OCI-LY7 (cell line): Measurements from ENCODE around the gene KIF1A. TPM values are rescaled to one million over a fixed set of nuclear protein-coding genes. Genes with fewer than 3 reads are reported as not detected.
"Not testable (repeated sequence)": the region's sequence is repeated elsewhere in the genome, so short reads cannot be mapped to it uniquely, and the experiment has no call there.

Source experiments
- BruUV-seq: library from RNA; stranded (reverse); fragments of 400-500 nt; replicated peaks from 2 replicates; lab custom pipeline; 2021; lab: Mats Ljungman, UMichigan
- CTCF ChIA-PET: fragments of 300-600 bp; sonication (Branson Sonifier 250); formaldehyde crosslinking; loops from one replicate; lab custom pipeline; 2022; ENCODE audit warnings: antibody characterized with exemption; ENCODE audit not compliant: unreplicated experiment; lab: Charles Lee
- POLR2A ChIA-PET: fragments of 300-600 bp; sonication (Branson Sonifier 250); formaldehyde crosslinking; loops from one replicate; lab custom pipeline; 2022; ENCODE audit warnings: antibody characterized with exemption; lab: Charles Lee
- DNase-seq: peaks from one replicate; pipeline ENCODE4 v3.0.0-alpha.2; 2015; ENCODE audit warnings: low spot score
- H2AFZ ChIP-seq: fragments of 200-600 bp; sonication (generic), shearing (Covaris generic); 2 replicates; pipeline ENCODE4 v1.6.1; 2014; ENCODE audit warnings: mild to moderate bottlenecking, antibody characterized with exemption, low read length, moderate library complexity
- H3K27ac ChIP-seq: fragments of 200-600 bp; sonication (generic); 2 replicates; pipeline ENCODE4 v1.5.1; 2014; ENCODE audit warnings: mixed run types, low read depth, mild to moderate bottlenecking, moderate library complexity, low read length, inconsistent platforms; ENCODE audit not compliant: poor library complexity, severe bottlenecking
- H3K36me3 ChIP-seq: fragments of 200-600 bp; sonication (generic); 2 replicates; pipeline ENCODE4 v1.6.1; 2014; ENCODE audit warnings: mild to moderate bottlenecking, antibody characterized with exemption, low read length, moderate library complexity, mixed read lengths; ENCODE audit not compliant: insufficient read depth
- H3K4me1 ChIP-seq: fragments of 200-600 bp; sonication (generic); 2 replicates; pipeline ENCODE4 v1.5.1; 2014; ENCODE audit warnings: mild to moderate bottlenecking, low read length; ENCODE audit not compliant: insufficient read depth, poor library complexity, severe bottlenecking
- H3K4me2 ChIP-seq: fragments of 200-600 bp; sonication (generic); 2 replicates; pipeline ENCODE4 v1.6.1; 2014; ENCODE audit warnings: mild to moderate bottlenecking, low read length
- H3K4me3 ChIP-seq: fragments of 200-600 bp; sonication (generic); 2 replicates; pipeline ENCODE4 v1.5.1; 2014; ENCODE audit warnings: mild to moderate bottlenecking, low read depth, low read length; ENCODE audit not compliant: poor library complexity, severe bottlenecking
- H3K79me2 ChIP-seq: fragments of 200-600 bp; sonication (generic); 2 replicates; pipeline ENCODE4 v1.6.1; 2016; ENCODE audit warnings: low read depth, mild to moderate bottlenecking, low read length, moderate library complexity, mixed read lengths; ENCODE audit not compliant: insufficient read depth
- H3K9me2 ChIP-seq: fragments of 200-600 bp; sonication (generic); 2 replicates; pipeline ENCODE4 v1.6.1; 2016; ENCODE audit warnings: mild to moderate bottlenecking, low read length, mixed read lengths; ENCODE audit not compliant: insufficient read depth
- H3K9me3 ChIP-seq: fragments of 200-600 bp; sonication (generic); 2 replicates; pipeline ENCODE4 v1.6.1; 2014; ENCODE audit warnings: mild to moderate bottlenecking, mixed run types, low read length, mixed read lengths
- H4K20me1 ChIP-seq: fragments of 200-600 bp; sonication (generic); 2 replicates; pipeline ENCODE4 v1.6.1; 2014; ENCODE audit warnings: mild to moderate bottlenecking, antibody characterized with exemption, low read length, moderate library complexity, mixed read lengths; ENCODE audit not compliant: insufficient read depth
- intact Hi-C: fragments of 100-400 bp; cut with micrococcal nuclease; formaldehyde crosslinking; loops from one replicate; pipeline ENCODE4 v1.10.0; 2022; ENCODE audit not compliant: unreplicated experiment
- total RNA-seq, 2 experiments: library from RNA; depleted of rRNA in 1 of 2; stranded (reverse); fragments of >200 nt in 1 of 2; shearing (Covaris generic) in 1 of 2; gene quantifications; 2 replicates each; pipeline ENCODE4 v1.2.3, GENCODE V29; 2014 to 2022

The KIF1A gene
- total RNA-seq, 2 experiments from 2014 or later: not detected

DNA sequence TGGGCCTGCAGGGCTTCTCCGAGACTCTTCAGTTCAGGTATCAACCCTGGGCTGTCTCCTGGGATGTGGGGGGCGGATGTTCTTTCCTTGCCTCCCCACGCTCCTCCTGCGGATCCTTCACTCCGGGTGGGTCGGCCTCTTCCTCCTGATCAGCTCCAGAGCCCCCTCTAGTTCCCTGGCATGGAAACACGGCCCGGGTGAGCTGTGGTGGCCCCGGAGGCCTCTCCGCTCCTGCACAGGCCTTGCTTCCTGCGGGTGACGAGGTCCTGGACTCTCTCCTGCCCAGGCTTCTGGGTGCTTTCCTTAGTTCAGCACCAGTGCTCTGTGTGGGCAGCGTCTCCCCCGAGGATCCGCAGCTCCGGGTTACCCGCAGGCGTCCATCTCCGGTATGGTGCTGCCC lies 124.4 kb downstream of the KIF1A start:
- CTCF ChIA-PET, H2AFZ ChIP-seq, H4K20me1 ChIP-seq, H3K4me2 ChIP-seq, H3K79me2 ChIP-seq, POLR2A ChIA-PET, BruUV-seq, H3K27ac ChIP-seq, H3K36me3 ChIP-seq, H3K4me3 ChIP-seq, H3K9me2 ChIP-seq, DNase-seq, intact Hi-C loops, H3K9me3 ChIP-seq, H3K4me1 ChIP-seq: not testable (repeated sequence)

DNA sequence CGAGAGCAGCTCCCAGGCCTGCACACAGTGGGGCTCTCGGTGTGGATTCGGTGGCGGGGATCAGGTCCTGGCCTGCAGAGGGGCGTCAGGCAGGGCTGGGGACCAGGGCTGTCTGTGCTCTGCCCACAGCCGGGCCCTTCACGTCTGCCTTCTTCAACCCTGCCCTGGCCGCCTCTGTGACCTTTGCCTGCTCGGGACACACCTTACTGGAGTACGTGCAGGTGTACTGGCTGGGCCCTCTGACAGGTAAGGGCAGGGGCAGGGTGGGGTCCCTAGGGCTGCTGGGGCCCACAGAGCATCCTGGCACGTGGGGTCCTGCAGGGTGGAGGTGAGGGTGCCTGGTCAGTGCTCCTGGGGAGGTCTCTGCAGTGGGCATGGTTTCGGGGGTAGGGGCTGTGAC lies 125.7 kb downstream of the KIF1A start:
- intact Hi-C loops, H3K27ac ChIP-seq, H3K4me3 ChIP-seq, H3K79me2 ChIP-seq, POLR2A ChIA-PET, H3K4me1 ChIP-seq, CTCF ChIA-PET, H3K9me3 ChIP-seq, H3K4me2 ChIP-seq, BruUV-seq, H2AFZ ChIP-seq, H3K9me2 ChIP-seq, DNase-seq, H3K36me3 ChIP-seq, H4K20me1 ChIP-seq: not testable (repeated sequence)

DNA sequence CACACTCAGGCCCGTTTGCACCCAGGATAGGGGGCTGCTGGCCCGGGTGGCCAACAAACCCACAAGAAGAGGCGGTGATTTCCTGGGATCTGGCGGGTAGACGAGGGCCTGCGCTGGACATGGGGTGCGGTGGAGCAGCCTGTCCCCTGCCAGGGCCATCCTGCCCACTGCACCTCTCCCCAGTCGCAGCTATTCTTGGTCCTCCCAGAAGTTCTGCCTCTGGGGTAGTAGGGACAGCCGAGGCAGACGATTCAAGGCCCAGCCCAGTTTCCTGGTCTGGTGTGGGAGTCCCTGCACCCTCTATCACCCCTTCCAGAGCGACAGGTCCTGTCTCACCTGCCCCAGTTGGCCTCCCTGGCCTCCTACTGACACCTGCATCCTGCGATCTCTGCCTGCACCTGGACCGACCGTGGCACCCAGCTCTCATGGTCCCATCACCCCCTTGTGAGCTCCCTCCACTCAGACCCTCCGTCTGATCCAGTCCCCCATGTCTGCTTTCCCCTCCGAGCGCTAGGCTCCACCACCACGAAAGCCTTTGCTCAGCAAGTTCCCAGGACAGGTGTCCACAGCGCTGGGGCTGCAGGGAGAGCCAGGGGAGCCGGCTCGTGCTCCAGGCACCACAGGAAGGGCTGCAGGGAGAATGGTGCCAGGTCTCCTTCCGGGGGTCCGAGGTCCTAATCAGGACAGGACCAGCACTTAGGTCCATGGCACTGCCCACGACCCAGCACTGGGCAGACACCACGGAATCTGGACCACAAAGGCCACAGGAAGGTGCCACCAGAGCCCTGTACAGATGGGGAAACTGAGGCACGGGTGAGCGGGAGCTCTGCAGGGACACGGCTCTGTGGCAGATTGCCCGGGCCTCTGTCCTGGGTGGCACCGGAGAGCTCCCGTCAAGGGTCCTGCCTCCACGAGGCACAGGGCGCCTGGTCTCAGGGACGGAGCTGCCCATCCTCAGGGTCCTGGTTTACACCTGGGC lies 127.1 kb downstream of the KIF1A start:
- H3K27ac ChIP-seq, H3K9me2 ChIP-seq, H3K4me2 ChIP-seq, H3K4me3 ChIP-seq, H3K36me3 ChIP-seq, POLR2A ChIA-PET, H3K9me3 ChIP-seq, H3K79me2 ChIP-seq, H3K4me1 ChIP-seq, H4K20me1 ChIP-seq, H2AFZ ChIP-seq, intact Hi-C loops, DNase-seq, CTCF ChIA-PET, BruUV-seq: not testable (repeated sequence)

DNA sequence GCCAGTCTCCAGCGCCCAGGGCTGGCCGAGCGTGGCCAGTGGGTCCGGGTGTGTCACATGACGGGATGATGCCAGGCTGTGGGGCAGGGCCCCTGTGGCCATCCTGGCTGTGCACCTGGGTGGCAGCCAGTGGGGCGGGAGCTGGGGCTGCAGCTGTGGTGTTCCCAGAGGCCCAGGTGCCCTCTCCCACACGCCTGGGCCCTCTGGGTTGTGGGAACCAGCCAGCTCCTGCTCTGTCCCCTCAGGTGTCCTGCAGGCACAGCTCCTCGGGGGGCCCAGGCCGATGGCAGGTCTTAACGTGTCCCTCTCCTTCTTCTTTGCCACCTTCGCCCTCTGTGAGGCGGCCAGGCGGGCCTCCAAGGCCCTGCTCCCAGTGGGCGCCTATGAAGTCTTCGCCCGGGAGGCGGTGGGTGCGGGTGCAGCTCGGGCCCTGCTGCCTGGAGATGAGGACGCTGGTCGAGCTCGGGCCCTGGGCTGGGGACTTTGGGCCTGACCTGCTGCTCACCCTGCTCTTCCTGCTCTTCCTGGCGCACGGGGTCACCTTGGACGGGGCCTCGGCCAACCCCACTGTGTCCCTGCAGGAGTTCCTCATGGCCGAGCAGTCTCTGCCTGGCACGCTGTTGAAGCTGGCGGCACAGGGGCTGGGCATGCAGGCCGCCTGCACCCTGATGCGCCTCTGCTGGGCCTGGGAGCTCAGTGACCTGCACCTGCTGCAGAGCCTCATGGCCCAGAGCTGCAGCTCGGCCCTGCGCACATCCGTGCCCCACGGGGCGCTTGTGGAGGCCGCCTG lies 128.2 kb downstream of the KIF1A start, which contains the start of gene AQP12A:
AQP12A (plus strand) TSS at position 236 of the 790 bp plus-strand sequence; CDS start at position 284, 48 bp downstream.
- H3K4me3 ChIP-seq, intact Hi-C loops, H3K36me3 ChIP-seq, H3K79me2 ChIP-seq, BruUV-seq, H3K9me2 ChIP-seq, CTCF ChIA-PET, H2AFZ ChIP-seq, H3K27ac ChIP-seq, DNase-seq, H3K4me1 ChIP-seq, POLR2A ChIA-PET, H3K9me3 ChIP-seq, H3K4me2 ChIP-seq, H4K20me1 ChIP-seq: not testable (repeated sequence)

DNA sequence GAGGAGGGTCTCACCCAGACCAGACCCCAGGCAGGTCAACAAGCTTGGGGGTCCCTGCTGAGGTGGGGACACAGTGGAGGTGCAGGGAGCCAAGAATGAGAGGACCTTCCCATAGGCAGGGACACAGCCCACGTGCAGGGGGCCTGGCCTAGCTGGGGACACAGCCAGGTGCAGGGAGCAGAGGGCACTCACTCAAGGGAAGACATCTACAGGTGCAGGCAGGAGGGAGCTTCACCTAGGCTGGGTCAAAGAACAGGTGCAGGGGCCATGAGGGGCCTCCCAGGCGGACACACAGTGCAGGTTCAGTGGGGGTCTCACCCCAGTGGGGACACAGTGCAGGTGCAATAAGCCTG lies 129.0 kb downstream of the KIF1A start:
- H3K4me3 ChIP-seq, POLR2A ChIA-PET, CTCF ChIA-PET, intact Hi-C loops, H3K9me3 ChIP-seq, H2AFZ ChIP-seq, H3K27ac ChIP-seq, H3K4me1 ChIP-seq, H3K9me2 ChIP-seq, H3K79me2 ChIP-seq, H4K20me1 ChIP-seq, H3K4me2 ChIP-seq, H3K36me3 ChIP-seq, DNase-seq, BruUV-seq: not testable (repeated sequence)

DNA sequence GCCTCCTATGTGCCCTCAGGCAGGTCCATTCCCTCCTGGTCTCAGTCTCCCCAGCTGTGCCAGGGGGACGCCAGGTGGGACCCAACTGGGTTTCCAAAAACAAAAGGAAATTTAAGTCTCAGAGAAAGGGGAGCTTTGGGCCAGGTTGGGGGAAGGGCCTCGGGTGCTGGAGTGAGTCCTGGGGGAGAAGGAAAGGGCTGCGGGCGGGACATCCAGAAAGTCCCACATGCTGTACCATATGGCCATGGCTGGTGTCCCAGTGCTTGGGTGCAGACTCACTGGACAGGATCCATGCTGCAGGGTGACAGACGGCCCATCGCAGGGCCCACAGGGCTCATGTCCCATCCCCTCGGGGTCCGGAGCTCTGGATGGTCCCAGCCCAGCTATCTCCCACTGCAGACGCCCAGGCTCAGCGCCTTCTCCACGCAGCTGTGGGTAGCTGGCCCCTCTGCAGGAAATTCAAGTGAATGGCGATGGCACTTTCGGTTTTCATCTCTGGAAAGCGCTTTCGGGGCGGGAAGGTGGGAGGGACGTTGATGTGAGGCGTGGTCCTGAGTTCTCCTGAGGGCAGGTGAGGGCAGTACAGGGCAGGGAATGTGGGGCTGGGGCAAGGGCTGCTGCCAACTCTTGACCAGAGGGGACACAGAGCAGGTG lies 129.5 kb downstream of the KIF1A start:
- DNase-seq, H3K4me1 ChIP-seq, CTCF ChIA-PET, H3K4me2 ChIP-seq, H2AFZ ChIP-seq, H3K4me3 ChIP-seq, H3K9me3 ChIP-seq, BruUV-seq, H4K20me1 ChIP-seq, POLR2A ChIA-PET, intact Hi-C loops, H3K27ac ChIP-seq, H3K79me2 ChIP-seq, H3K36me3 ChIP-seq, H3K9me2 ChIP-seq: not testable (repeated sequence)
